Fibroblast of villous mesenchyme (primary cell): Measurements from ENCODE around the gene POFUT2. TPM values are rescaled to one million over a fixed set of nuclear protein-coding genes. Genes with fewer than 3 reads are reported as not detected.
"Not testable (repeated sequence)": the region's sequence is repeated elsewhere in the genome, so short reads cannot be mapped to it uniquely, and the experiment has no call there.

Experiments
- DNase-seq: peaks from one replicate; pipeline ENCODE4 v3.0.0-alpha.2; 2010; ENCODE audit warnings: low read depth
- H3K4me3 ChIP-seq: 2 replicates; pipeline ENCODE4 v1.5.1; 2011; ENCODE audit warnings: low read depth, mild to moderate bottlenecking, low read length
- CTCF ChIP-seq: IDR thresholded peaks from 2 replicates; pipeline ENCODE4 v1.5.1; 2012; ENCODE audit warnings: low read depth, mild to moderate bottlenecking, low read length; ENCODE audit not compliant: insufficient read depth
- total RNA-seq: library from RNA; depleted of rRNA; stranded (reverse); fragments of >200 nt; gene quantifications from 2 replicates; pipeline ENCODE4 v1.2.3, GENCODE V29; 2012

POFUT2 gene
- total RNA-seq, 1 donor = 60.0 TPM

- DNase-seq = peak; percentile 81
- H3K4me3 ChIP-seq = no peak overlapping the region
- no peak for TF ChIP-seq CTCF
Observed at GRCh38 chr21:45317398-45318145, 29.9 kb upstream of the POFUT2 start.

GRCh38 chr21:45316871-45317397, 29.2 kb upstream of the POFUT2 start:
- H3K4me3 ChIP-seq = no peak overlapping the region
- no peak for DNase-seq
- no peak for TF ChIP-seq CTCF

- H3K4me3 ChIP-seq, DNase-seq: not testable (repeated sequence)
Observed at GRCh38 chr21:45315676-45316470, 28.2 kb upstream of the POFUT2 start.

- peak; percentile 81 for DNase-seq
- H3K4me3 ChIP-seq = no peak overlapping the region
- no peak for TF ChIP-seq CTCF
Observed at GRCh38 chr21:45313682-45314081, 26.0 kb upstream of the POFUT2 start.

- TF ChIP-seq CTCF = no peak
- no peak for DNase-seq
- no peak overlapping the region for H3K4me3 ChIP-seq
Observed at GRCh38 chr21:45313015-45313414, 25.3 kb upstream of the POFUT2 start.

GRCh38 chr21:45312296-45312695, 24.6 kb upstream of the POFUT2 start:
- H3K4me3 ChIP-seq = no peak overlapping the region
- no peak for TF ChIP-seq CTCF
- DNase-seq = no peak

GRCh38 chr21:45310459-45310858, 22.8 kb upstream of the POFUT2 start:
- TF ChIP-seq CTCF = no peak
- no peak for DNase-seq
- H3K4me3 ChIP-seq = no peak overlapping the region
